Cerebellar cortex (tissue), 1 donor: ENCODE results near the gene ZNF566.
"Not testable (repeated sequence)": the region's sequence is repeated elsewhere in the genome, so short reads cannot be mapped to it uniquely, and the experiment has no call there.

Source experiments
- DNase-seq: peaks from one replicate; pipeline ENCODE4 v3.0.0-alpha.2; 2015; ENCODE audit warnings: low spot score

The ZNF566 gene

DNA sequence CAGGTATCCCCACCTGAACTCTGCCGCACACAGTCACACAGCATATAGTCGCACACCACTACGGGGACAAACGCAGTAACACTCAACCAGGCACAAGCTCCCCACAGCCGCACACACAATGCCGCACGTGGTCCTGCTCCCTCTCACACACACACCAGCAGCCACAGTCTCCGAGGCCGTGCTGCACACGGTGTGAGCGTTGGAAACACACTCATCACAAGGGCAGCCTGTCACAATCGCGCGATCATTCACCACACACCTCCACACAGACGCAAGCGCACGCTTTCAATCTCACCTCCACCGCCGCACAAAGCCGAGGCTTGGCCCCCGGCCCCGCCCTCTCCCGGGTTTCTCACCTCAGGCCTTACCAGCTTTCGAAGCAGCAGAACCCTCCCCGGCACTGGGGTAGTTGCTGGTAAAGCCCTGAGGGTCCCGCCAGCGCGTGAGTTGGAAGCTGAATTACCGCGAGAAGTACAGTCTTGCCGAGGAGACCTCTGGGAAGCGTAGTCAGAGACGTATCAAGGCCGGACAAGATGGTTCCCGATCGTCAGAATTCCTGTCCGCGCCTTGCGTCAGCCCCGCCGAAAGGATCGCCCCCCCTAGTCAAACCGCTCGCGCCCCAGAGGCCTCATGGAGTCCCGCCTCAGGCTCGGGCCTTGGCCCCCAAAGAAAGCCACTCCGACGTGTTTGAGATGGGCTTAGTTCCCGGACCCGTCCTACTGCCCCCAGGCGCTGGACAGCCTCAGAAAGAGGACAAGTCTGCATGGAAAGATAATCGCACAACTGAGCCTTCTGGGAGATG is at the start of gene ZNF566:
ZNF566 (minus strand) TSS at position 444 of the 802 bp plus-strand sequence. CDS start 13,004 bp downstream, outside the sequence.
- peak; percentile 98 for DNase-seq

DNA sequence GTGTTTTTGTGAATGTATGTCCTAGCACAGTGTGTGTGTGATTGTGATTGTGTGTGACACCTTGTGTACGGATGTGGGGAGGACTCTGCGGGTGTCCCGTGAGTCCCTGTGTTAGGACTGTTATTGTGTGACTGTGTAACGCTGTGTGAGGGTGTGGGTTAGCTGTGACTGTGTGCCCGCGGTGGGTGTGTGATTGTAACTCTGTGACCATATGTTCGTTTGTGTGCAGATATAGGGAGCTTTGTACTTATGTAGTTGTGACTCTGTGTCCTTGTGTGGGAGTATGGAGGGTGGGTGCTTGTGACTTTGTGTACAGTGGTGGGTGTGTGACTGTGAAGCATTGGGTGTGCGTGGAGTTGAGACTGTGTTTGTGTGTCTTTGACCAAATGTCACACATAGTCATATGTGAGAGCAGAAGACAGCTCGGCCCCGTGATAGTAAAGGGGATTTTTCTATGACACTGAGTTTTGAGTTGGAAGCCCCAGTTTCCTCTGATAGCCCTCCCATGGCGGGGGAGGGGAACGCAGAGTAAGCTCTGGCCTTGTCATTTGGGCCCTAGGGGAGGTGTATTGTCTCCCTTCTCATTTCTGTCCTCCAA is 39.7 kb upstream of the ZNF566 start:
- DNase-seq: no peak

DNA sequence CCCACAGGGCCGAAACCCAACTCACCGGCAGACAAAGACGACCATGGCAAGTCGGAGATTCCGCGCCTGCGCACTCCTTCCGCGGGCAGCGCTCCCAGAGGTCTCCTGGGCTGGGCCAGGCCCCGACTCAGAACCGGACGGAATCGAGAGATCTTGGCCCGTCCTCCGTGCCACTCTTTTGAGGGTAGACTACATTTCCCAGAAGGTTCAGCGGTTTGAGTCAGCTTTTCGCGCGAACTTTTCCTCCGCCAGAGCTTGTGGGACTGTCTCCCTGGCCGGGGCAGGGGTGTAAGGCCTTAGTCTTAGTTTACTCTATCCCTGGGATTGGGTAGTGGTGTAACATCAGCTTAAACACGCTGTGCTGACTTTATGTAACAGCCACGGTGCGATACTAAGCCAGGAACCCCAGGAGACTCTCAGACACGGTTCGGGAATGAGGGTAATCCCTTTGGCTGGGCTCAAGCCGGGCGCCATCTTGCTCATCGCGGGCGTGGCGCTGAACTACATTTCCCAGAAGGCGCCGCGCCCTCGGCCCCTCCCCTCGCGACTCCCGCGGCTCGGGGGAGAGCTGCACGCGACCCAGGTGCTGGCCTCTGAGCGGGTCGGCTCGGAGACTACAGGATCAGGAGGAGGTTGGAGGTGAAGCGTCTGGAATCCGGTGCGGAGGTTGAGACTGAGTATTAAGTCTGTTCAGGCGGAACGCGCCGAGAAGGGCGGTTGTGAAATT is 39.0 kb upstream of the ZNF566 start, which contains the start of gene ZNF260:
ZNF260 (minus strand) TSS at position 78 of the 727 bp plus-strand sequence. CDS start 13,033 bp downstream, outside the sequence.
- DNase-seq: peak; percentile 99

DNA sequence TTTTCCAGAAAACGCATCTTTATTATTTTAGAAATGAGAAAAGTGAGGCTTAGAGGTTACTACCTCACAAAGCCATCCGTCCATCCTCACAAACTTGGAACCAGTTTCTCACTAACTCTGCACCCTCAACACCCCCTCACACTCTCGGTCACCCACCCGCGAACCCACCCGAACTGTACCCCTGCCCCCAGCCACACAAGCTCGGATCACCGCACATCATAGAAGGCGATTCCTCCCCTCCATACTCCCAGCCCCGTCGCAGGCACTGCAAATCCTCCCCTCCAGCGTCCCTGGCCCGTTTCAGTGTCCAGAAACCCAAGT is 38.5 kb upstream of the ZNF566 start:
- no peak for DNase-seq

DNA sequence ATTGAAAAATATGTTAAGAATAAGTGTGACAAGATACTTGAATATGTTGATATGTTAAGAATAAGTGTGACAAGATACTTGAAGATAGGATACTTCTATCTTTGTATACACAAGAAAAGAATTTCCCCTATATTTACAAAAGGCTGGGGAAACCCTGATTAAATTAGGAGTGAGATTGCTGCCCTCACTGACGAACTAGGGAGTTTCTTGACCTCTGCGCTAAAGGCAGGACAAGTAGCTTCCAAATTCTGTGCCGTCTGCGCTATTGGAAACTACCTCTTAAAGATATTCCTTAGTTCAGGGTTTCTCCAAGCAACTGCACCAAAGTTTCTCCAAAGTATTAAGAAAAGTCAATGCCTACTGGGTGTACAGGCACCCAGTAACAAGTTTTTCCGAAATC is 38.0 kb upstream of the ZNF566 start:
- DNase-seq: no peak

DNA sequence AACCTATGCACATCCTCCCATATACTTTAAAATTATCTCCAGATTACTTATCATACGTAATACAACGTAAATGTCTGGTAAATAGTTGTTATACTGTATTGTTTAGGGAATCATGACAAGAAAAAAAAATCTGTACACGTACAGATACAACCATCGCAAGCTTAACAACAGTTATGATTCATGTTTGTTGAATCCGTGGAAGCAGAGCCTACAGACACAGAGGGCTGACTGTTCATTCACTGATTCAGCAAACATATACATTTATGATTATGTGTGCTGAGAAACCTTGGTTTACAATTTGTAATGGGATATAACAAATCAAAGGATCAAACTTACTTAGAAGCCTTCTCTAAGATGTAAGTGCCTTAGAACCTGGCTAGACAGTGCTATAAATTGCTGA is 37.2 kb upstream of the ZNF566 start:
- no peak for DNase-seq

DNA sequence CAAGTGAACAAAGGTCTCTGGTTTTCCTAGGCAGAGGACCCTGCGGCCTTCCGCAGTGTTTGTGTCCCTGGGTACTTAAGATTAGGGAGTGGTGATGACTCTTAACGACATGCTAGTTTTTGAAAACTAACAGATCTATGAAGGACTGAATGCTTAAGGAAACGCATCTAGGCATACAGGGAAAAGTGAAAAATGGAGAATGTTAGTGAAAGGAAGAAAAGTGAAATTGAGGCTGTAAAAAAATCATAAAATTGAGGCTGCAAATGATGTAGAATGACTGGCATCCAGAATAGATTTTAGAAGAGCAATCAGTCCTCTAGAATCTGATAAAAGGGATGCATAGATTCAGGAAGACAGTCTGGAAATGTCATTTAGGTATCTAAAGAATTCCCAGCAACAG is 35.3 kb upstream of the ZNF566 start:
- no peak for DNase-seq

DNA sequence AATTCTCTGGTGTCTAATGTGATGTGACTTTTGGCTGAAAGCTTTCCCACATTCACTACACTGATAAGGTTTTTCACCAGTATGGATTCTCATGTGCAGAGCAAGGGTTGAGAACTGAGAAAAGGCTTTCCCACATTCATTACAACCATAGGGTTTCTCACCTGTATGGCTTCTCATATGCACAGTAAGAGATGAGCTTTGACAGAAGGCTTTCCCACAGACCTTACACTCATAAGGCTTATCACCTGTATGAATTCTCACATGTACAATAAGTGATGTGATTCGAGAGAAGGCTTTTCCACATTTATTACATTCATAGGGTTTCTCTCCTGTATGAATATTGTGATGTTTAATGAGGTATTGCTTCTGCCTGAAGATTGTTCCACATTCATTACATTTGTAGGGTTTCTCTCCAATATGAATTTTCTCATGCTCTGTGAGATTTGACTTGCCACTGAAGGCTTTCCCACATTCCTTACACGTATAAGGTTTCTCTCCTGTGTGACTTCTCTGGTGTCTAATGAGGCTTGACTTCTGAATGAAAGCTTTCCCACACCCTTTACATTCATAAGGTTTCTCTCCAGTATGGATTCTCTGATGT is 24.8 kb upstream of the ZNF566 start:
- no peak for DNase-seq

DNA sequence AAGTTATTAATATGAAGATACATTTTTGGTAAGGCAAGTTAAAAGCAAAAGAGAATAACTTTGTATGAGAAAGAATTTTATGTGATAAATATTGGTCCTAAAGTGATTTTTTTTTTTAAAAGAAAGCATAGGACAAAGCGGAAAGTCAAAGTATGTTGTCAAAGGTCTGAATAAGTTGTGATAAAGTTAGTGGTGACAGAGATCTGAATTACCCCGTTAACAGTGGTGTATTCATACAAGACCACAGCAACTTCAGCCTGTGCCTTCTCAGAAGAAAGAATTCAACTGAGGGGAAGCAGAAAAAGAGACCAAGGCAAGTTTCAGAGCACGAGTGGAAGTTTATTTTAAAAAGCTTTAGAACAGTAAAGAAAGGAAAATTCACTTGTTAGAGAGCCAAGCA is 19.0 kb upstream of the ZNF566 start:
- no peak for DNase-seq

DNA sequence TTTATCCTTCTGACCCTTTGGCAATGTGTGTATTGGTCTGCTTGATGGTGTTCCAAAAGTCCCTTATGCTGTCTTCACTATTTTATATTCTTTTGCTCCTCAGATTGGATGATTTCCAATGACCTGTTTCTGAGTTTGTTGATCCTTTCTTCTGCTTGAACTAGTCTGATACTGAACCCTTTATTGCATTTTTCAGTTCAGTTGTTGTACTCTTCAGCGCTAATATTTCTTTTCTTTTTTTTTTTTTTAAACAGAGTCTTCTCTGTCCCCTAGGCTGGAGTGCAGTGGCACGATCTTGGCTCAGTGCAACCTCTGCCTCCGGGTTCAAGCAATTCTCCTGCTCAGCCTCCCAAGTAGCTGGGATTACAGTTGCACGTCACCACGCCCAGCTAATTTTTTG is 12.6 kb upstream of the ZNF566 start:
- DNase-seq: no peak

DNA sequence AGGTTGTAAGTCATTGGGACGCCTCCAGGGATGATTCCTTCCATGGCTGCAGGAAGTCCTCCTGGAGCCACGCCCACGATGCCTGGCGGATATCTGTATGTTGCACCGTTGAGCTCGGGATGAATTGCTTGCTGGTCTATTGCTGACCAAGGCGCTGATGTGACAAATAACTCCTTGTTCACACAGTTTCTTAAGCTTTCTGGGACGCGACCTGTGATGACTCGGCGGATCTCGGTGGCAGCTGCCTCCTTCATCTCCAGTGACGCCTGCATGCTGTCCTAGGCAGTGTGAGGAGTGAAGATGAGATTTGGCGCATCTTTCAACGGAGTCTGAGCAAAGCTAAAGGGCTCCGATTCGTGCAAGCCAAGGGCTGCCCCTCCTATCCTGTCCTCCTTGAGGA is 7.6 kb upstream of the ZNF566 start:
- DNase-seq: no peak

DNA sequence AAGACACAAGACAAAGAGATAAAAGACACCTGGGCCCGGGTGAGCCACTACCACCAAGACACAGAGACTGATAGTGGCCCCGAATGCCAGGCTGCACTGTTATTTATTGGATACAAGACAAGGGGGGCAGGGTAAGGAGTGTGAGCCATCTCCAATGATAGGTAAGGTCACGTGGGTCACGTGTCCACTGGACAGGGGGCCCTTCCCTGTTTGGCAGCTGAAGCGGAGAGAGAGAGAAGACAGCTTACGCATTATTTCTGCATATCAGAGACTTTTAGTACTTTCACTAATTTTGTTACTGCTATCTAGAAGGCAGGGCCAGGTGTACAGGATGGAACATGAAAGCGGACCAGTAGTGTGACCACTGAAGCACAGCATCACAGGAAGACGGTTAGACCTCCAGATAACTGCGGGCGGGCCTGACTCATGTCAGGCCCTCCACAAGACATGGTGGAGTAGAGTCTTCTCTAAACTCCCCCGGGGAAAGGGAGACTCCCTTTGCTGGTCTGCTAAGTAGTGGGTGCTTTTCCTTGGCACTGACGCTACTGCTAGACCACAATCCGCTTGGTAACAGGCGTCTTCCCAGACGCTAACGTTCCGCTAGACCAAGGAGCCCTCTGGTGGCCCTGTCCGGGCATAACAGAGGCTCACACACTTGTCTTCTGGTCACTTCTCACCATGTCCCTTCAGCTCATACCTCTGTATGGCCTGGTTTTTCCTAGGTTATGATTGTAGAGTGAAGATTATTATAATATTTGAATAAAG is 3.5 kb upstream of the ZNF566 start:
- DNase-seq: peak; percentile 68

DNA sequence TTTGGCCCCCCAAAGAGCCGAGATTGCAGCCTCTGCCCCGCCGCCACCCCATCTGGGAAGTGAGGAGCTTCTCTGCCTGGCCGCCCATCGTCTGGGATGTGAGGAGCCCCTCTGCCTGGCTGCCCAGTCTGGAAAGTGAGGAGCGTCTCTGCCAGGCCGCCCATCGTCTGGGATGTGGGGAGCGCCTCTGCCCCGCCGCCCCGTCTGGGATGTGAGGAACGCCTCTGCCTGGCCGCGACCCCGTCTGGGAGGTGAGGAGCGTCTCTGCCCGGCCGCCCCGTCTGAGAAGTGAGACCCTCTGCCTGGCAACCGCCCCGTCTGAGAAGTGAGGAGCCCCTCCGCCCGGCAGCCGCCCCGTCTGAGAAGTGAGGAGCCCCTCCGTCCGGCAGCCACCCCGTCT is 1.5 kb upstream of the ZNF566 start:
- DNase-seq: not testable (repeated sequence)

DNA sequence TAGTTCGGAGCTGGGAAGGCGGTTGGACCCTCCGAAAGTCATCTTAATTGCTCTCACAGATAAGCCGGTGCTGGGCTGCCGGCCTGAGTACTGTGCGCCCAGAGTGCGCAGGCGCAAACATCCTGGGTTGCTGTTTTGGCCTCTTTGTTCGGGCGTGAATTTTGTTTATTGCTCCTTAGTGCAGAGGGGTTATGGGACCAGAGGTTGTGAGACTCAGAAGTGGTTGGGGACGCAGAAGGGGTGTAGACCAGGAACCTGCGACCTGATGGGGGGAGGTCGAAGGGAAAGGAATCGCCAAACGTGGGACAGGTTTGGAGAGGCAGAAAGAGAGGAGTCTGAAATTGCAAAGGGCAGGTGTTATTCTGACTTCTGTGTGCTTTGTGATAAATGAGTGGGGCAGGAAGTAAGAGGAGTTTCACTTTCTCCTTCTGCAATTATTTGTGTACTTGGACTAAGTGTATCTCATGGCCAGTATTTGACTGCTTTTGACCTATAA is 607 bp upstream of the ZNF566 start:
- DNase-seq: no peak

DNA sequence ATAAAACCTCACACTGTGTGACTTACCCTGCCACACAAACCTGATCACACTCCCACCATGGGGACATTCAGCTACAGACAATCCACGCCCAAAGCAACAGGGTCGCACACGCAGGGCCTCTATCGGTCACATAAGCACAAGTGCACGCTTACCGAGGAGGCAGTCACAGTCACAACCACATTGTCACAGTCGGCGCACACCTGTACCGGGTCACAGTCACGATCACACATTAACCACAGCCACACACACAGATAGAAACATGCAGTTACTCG is 579 bp downstream of the ZNF566 start:
- no peak for DNase-seq

DNA sequence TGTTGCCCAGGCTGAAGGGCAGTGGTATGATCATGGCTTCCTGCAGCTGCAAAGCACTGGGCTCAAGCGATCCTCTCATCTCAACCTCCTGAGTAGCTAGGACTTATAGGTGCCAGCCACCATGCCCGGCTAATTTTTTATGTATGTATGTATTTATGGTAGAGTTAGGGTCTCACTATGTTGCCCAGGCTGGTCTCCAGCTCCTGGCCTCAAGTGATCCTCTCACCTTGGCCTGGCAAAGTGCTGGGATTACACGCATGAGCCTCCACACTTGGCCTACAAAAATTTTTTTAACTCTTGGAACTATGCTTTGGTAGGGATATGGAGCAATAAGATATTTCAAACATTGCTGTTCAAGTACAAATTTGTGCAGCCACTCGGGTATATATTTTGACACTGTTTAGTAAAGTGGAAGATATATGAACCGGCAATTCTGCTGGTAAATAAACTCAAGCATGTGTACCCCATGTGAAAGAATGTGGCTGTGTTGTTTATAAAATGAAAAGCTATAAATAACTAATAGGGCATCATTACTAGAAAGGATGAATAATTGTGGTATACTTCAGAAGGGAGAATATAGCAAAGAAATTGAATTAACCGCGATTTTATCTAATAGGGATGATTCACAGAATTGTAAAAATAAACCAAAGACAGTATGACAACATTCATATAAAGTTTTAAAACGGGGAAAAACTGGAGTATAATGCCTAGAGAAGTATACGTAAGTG is 1.1 kb downstream of the ZNF566 start:
- DNase-seq: no peak

DNA sequence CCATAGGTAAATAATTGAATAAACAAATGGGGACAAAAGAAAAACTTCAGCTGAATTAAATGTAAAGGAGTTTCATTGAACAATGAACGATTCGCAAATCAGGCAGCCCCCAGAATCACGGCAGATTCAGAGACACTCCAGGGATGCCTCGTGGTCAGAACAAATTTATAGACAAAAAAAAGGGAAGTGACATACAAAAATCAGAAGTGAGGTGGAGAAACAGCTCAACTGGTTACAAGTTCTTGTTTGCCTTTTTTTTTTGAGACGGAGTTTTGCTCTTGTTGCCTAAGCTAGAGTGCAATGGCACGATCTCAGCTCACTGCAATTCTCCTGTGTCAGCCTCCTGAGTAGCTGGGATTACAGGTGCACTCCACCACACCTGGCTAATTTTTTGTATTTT is 5.7 kb downstream of the ZNF566 start:
- DNase-seq: no peak

DNA sequence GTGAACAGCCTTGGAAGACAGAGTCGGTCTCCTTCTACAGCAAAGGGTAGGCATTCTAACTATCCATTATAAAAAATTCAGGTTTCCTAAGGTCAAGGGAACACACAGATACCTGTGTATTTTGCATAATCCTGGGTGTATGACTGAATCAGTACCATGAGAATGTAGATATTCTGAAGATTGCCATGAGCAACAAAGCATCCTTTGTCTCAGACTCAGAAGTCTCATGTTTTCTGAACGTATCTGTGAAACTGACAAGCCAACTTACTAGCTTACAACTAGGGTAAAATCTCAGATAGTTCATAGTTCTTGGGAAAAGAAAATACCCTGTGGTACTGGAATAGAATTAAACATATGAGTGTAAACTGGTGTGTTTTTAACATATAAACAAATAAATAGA is 6.5 kb downstream of the ZNF566 start:
- DNase-seq: no peak

DNA sequence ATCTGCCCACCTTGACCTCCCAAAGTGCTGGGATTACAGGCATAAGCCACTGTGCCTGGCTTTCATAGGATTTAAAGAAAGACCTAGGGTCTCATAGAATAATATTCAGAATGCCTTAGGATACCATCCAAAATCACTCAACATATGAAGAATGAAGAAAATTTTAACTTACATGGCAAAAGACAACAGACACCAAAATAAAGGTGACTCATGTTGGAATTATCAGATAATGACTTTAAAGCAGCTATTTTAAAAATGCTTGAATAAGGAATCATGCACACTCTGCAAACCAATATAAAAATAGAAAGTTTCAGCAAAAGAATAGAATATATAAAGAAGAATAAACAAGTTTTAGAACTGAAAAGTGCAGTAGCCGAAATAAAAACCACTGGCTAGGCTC is 29.3 kb downstream of the ZNF566 start:
- no peak for DNase-seq

DNA sequence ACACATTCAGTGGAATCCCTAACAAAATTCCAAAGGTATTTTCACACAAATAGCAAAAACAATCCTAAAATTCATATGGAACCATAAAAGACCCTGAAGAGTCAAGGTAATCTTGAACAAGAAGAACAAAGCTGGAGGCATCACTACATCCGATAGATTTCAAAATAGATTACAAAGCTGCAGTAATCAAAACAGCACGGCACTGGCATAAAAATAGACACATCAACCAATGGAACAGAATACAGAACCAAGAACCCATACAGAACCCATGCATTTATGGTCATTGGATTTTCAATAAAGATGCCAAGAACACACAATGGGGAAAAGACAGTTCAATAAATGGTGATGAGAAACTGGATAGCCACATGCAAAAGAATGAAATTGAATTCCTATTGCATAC is 32.5 kb downstream of the ZNF566 start:
- DNase-seq: no peak

DNA sequence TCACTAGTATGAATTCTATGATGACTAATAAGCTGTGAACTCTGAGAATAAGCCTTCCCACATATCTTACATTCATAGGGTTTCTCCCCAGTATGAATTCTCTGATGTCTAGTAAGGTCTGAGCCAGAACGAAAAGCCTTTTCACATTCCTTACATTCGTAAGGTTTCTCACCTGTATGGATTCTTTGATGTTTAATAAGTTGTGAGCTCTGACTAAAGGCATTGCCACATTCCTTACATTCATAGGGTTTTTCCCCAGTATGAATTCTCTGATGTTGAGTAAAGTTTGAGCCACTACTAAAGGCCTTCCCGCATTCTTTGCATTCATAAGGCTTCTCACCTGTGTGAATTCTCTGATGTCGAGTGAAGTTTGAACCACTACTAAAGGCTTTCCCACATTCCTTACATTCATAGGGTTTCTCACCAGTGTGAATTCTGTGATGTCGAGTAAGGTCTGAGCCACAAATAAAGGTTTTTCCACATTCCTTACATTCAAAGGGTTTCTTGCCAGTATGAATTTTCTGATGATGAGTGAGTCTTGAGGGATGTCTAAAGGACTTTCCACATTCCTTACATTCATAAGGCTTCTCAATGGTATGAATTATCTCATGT is 40.2 kb downstream of the ZNF566 start:
- DNase-seq: no peak
